IMR-90 (cell line): ENCODE measurements around the gene CERS6.

Source experiments
- CHD1 ChIP-seq: IDR thresholded peaks from 2 replicates; pipeline ENCODE4 v1.6.1; 2012; ENCODE audit warnings: low read depth, low read length, improper control_type of control experiment
- POLR2A ChIP-seq: IDR thresholded peaks from 2 replicates; pipeline ENCODE4 v1.6.1; 2012; ENCODE audit warnings: mild to moderate bottlenecking, low read depth, low read length
- SMC3 ChIP-seq: fragments of 150-350 bp; IDR thresholded peaks from 2 replicates; pipeline ENCODE4 v1.6.1; 2016; ENCODE audit warnings: low read depth, mild to moderate bottlenecking, antibody characterized with exemption, low read length, moderate library complexity
- TF ChIP-seq, protein P1 (sequence below): conservative IDR thresholded peaks from 2 replicates; pipeline ENCODE4 v1.5.1; 2012; ENCODE audit warnings: mild to moderate bottlenecking, low read depth, low read length, improper control_type of control experiment

DNA sequence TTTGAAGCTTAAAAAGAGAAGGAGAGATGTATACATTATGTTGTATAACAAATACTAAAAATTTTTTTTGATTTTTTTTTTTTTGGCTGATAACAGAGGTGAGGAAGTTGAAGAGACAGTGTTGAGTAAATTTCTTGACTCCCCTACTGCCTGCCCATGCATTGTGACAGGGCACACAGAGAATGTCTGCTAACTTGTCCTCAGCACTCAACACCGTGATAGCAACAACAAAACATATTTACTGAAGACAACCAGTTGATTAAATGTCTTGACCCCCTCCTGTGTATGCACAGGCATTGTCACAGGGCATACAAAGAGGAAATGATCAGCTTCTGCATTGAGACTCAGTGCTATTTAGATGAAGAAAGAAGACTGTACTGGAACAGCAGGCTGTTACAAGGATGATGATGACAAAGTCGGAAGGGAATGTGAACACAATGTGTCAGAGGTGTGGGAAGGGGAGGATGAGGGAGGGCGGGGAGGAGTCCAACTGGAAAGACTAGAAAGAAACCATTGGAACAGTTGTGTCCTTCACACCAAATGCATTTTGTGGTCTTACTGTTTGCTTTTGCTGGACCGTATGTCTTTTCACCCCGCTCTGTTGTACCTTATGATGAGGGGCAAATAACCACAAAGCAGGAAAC is 89.5 kb downstream of the CERS6 start:
- TF ChIP-seq CHD1 (no peak), POLR2A (no peak), SMC3 (no peak)
- TF ChIP-seq, protein P1, sequence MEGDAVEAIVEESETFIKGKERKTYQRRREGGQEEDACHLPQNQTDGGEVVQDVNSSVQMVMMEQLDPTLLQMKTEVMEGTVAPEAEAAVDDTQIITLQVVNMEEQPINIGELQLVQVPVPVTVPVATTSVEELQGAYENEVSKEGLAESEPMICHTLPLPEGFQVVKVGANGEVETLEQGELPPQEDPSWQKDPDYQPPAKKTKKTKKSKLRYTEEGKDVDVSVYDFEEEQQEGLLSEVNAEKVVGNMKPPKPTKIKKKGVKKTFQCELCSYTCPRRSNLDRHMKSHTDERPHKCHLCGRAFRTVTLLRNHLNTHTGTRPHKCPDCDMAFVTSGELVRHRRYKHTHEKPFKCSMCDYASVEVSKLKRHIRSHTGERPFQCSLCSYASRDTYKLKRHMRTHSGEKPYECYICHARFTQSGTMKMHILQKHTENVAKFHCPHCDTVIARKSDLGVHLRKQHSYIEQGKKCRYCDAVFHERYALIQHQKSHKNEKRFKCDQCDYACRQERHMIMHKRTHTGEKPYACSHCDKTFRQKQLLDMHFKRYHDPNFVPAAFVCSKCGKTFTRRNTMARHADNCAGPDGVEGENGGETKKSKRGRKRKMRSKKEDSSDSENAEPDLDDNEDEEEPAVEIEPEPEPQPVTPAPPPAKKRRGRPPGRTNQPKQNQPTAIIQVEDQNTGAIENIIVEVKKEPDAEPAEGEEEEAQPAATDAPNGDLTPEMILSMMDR = no peak
